C4-2B (cell line): ENCODE results near the gene SNAP29.

Experiments used
- CTCF ChIP-seq: fragments of 450-650 bp; conservative IDR thresholded peaks from 2 replicates; pipeline ENCODE4 v1.5.1; 2017; ENCODE audit warnings: mild to moderate bottlenecking
- ZFX ChIP-seq: fragments of 450-650 bp; IDR thresholded peaks from 2 replicates; pipeline ENCODE4 v1.6.1; 2017

GRCh38 chr22:20889904-20890540 lies 31.2 kb downstream of the SNAP29 start:
- TF ChIP-seq CTCF (no peak), ZFX (no peak)
